Measurements from ENCODE around the gene DDX52.
A peak's percentile ranks its signal among the peaks of the same experiment; 100 is the strongest.

DDX52 gene

DNA sequence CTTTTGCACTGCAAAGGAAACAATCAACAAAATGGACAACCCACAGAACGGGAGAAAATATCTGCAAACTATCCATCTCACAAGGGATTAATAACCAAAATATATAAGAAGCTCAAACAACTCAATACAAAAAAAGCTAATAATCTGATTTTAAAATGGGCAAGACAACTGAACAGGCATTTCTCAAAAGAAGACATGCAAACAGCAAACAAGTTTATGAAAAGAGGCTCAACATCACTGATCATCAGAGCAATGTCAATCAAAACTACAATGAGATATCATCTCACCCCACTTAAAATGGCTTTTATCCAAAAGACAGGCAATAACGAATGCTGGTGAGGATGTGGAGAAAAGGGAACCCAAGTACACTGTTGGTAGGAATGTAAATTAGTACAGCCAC is 68.8 kb downstream of the DDX52 start:
- DNase-seq, result no peak

DNA sequence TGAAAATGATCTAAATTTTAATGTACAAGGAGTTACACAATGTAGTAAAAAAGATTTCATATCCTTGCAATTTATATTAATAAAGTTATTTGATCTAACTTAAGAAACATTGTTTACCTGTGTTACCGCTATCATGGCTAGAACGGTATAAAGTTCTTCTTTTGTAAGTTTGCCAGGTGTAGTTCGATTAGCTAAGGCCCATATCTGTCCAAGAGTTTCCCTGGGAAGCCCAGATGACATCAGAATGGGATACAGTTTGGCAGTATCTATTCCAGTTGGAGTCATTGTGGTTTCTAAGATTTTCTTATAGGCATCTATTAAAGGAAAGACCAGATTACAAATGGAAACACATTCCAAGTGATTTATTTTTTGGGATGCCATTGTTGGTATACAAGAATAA is 71.6 kb downstream of the DDX52 start:
- no peak for DNase-seq

DNA sequence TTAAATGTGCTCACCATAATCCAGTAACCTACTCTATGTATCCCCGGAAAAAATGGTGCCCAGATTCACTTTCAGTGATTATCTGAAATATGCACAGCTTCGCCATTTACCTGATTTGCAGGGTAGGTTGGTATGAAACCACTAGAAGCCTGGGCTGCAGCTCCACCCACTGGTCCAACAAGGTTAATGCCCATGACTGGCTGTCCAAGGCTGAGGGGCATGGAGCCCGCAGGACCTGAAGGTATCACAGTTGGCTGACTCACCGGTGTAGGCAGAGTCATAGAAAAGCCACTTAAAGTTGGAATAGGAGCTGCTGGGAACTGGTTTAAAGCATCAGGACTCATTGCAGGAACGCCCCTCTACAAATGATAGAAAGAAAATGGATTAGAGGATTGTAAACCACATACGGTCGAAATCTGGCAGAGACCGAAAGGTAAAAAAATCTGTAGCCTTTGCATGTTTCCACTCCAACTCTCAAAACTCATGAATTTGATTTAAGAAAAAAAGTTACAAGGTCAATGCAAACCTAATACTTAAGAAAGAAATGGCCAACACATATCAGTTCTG is 72.6 kb downstream of the DDX52 start:
- peak in 1 of 4 experiments; percentile 8 for DNase-seq

DNA sequence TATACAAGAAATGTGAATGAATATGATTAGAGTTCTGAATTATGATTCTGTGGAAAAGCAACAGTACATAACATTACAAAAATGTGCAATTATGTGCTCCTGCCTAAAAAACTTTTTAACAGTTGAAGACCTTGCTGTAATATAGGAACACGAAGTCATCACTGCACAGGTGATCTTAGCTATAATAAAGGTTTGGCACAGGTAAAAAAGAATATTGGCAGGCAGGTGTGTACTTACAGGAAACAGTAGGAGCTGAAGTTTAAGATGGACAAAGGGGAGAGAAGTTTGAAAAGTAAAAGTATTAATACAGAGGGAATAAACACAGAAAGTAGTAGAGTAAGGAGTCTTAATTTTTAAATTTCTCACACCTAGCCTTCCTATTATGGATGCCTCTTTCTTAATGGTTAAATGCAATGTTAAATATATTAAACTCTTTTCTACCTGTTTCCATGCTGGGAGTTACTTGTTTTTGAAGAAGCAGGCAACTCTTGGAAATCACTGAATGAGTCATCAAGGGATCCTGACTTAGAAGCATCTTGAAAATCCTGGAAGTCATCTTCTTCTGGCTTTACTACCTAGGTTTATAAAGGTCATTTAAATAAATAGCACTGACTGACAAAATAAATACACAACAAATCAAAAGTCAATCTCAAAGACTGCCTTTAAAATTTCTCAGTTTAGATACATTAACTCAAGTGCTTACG is 74.7 kb downstream of the DDX52 start:
- DNase-seq, result no peak

DNA sequence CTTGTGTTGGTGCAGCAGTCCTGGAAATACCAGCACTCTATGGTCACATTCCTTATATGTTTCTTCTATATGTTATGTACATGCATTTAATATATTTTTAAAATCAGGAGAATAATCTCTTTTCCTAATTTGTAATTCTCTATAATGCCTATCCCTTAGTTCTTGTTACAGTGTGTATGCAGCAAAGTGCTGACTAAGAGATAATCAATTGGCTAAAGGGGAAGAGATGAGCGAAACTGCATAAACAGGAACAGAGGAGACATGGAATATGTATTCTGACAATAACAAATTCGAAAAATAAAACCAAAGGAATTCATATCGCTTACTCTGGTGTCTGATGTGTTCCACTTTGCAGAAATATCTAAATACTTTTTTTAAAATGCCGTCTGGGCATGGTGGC is 75.7 kb downstream of the DDX52 start:
- no peak for DNase-seq

DNA sequence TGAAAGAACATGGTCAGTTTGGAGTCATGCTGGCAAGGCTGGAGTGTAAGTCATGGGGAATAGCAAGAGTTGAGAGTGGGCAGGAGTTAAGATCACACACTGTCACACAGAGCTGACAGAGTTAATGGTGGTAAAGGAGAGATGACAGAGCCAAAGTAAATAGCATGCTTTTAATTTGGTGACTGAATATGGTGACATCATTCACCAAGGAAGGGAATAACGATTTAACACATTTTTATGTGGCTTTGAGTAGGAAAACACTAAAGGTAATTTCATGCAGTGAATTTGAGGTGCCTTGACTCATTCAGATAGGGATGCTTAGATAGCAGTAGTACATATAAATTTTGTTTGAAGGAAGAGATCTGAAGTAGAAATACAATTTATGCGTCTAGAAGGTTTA is 76.1 kb downstream of the DDX52 start:
- no peak for DNase-seq

DNA sequence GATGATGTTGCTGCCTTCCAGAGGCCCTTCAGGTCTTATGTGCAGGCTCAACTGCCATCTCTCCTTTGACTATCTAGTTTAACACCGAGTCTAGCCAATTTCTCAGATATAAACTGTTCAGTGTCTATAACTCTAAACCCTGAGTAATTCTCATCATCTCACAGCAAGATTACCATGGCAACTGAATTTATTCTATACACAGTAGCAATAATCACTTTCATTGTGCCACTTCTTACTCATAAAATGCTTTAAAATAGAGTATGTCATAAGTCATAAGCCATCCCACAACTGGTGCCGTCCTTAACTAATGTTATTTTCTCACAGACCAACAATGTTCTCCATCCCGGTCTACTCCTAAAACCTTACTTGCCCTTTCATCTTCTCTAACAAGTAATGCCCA is 79.0 kb downstream of the DDX52 start:
- no peak for DNase-seq

DNA sequence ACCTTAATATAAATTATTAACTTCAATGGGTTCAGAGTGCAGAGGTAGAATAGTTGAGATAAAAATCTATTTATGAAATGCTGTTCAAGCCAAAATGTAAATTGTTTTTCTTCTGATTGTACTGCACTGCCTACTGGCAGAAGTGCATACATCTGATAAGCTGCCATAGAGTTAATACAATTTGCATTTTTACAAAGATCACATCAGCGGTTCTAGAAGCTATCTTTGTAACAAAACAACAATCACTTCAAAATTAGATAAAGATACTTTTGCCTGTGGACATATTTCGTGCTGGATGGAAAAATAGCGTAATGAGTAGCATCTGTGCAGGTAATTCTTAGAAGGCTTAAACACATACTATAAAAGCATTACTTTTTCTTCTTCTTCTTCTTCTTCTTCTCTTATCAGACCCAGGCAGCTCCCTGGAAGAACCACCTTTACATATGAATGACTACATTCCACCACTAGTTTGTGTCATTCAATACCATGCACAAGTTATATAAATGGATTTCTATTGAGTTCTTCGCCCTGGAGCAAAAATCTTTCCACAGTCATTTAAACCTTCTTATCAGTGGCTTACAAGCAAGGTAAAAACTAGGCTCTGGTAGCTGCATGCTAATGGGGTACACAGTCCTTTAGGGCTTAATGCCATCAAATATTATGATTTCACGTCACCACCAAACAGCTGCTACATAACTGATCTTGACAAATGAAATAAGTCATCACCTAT is 81.1 kb downstream of the DDX52 start:
- no peak for DNase-seq

All from activated naive CD4-positive, alpha-beta T cell (primary cell).